HCT116 (cell line): ENCODE measurements around the gene MCF2L. TPM values are rescaled to one million over a fixed set of nuclear protein-coding genes. Genes with fewer than 3 reads are reported as not detected.

ENCODE experiments used
- ATAC-seq: fragments of 200-7000 bp; cut with Tn5 transposase; 2 replicates; pipeline ENCODE4 v1.9.1; 2020; ENCODE audit warnings: mild to moderate bottlenecking, moderate library complexity
- BruUV-seq: library from RNA; stranded (reverse); fragments of 400-500 nt; replicated peaks from 2 replicates; lab custom pipeline; 2021; lab: Mats Ljungman, UMichigan
- CTCF ChIA-PET: fragments of 300-600 bp; sonication (Branson Sonifier 250); formaldehyde crosslinking; loops from one replicate; lab custom pipeline; 2021; ENCODE audit warnings: antibody characterized with exemption; lab: Charles Lee
- POLR2A ChIA-PET: fragments of 300-600, 350-600 bp; sonication (Branson Sonifier 250); formaldehyde crosslinking; loops from one replicate; lab custom pipeline; 2021; ENCODE audit warnings: antibody characterized with exemption; lab: Charles Lee
- RAD21 ChIA-PET, 2 experiments: fragments of 300-600 bp; sonication (Branson Sonifier 250); formaldehyde crosslinking; loops; one replicate each; lab custom pipeline; 2023; ENCODE audit warnings: low total read pairs in 2 of 2; ENCODE audit not compliant: uncharacterized antibody in 2 of 2, unreplicated experiment in 2 of 2, low non-redundant PET in 1 of 2; lab: Charles Lee
- DNase-seq: peaks from one replicate; pipeline ENCODE4 v3.0.0-alpha.2; 2010; ENCODE audit warnings: low read depth, low spot score
- H2AFZ ChIP-seq: fragments of 200-600 bp; shearing (Covaris generic), sonication (generic); 2 replicates; pipeline ENCODE4 v1.6.1; 2017; ENCODE audit warnings: low read depth, mixed run types, mixed read lengths, antibody characterized with exemption, low read length; ENCODE audit not compliant: poor library complexity, severe bottlenecking
- H3K27ac ChIP-seq: 2 replicates; pipeline ENCODE4 v1.5.1; 2012; ENCODE audit warnings: low read depth, low read length
- H3K27me3 ChIP-seq: fragments of 200-600 bp; sonication (generic); 2 replicates; pipeline ENCODE4 v1.6.1; 2016; ENCODE audit warnings: mixed run types, low read length, mixed read lengths; ENCODE audit not compliant: insufficient read depth
- H3K36me3 ChIP-seq, 2 experiments: fragments of 200-500 bp in 1 of 2; fragments of 200-600 bp in 1 of 2; sonication (Bioruptor generic) in 1 of 2; sonication (generic) in 1 of 2; 2 replicates each; pipeline versions ENCODE4 v1.5.1 to v1.6.1; 2014 to 2016; ENCODE audit warnings: low read length in 2 of 2, inconsistent platforms in 1 of 2, mixed read lengths in 1 of 2, mixed run types in 1 of 2; ENCODE audit not compliant: insufficient read depth in 2 of 2, control insufficient read depth in 1 of 2
- H3K4me1 ChIP-seq, 2 experiments: fragments of 200-600 bp in 1 of 2; sonication (generic) in 1 of 2; 2 replicates each; pipeline versions ENCODE4 v1.5.1 to v1.6.1; 2012 to 2017; ENCODE audit warnings: low read length in 2 of 2, inconsistent platforms in 1 of 2, mild to moderate bottlenecking in 1 of 2, mixed read lengths in 1 of 2, mixed run types in 1 of 2, moderate library complexity in 1 of 2; ENCODE audit not compliant: insufficient read depth in 2 of 2, control insufficient read depth in 1 of 2
- H3K4me2 ChIP-seq: fragments of 200-600 bp; sonication (generic); 2 replicates; pipeline ENCODE4 v1.6.1; 2017; ENCODE audit warnings: mixed run types, low read length, mixed read lengths
- H3K4me3 ChIP-seq, 2 experiments: fragments of 200-600 bp in 1 of 2; sonication (generic) in 1 of 2; replicated peaks in 1 of 2; 2 replicates each; pipeline ENCODE4 v1.5.1; 2011 to 2016; ENCODE audit warnings: low read length in 2 of 2, control low read depth in 1 of 2, low read depth in 1 of 2, mild to moderate bottlenecking in 1 of 2, mixed read lengths in 1 of 2, mixed run types in 1 of 2
- H3K79me2 ChIP-seq: fragments of 200-600 bp; sonication (generic); 2 replicates; pipeline ENCODE4 v1.6.1; 2017; ENCODE audit warnings: mild to moderate bottlenecking, mixed run types, low read length, moderate library complexity, mixed read lengths; ENCODE audit not compliant: insufficient read depth
- H3K9ac ChIP-seq: fragments of 200-600 bp; sonication (generic); 2 replicates; pipeline ENCODE4 v1.6.1; 2016; ENCODE audit warnings: low read length, mixed read lengths
- H3K9me2 ChIP-seq: fragments of 200-600 bp; sonication (generic), shearing (Covaris generic); 2 replicates; pipeline ENCODE4 v1.6.1; 2017; ENCODE audit warnings: mixed run types, mild to moderate bottlenecking, moderate library complexity; ENCODE audit not compliant: insufficient read depth
- H3K9me3 ChIP-seq, 2 experiments: fragments of 200-500 bp in 1 of 2; fragments of 200-600 bp in 1 of 2; sonication (Bioruptor generic) in 1 of 2; sonication (generic) in 1 of 2; 2 replicates each; pipeline ENCODE4 v1.6.1; 2014 to 2017; ENCODE audit warnings: low read length in 2 of 2, mixed read lengths in 2 of 2, inconsistent platforms in 1 of 2, low read depth in 1 of 2, mild to moderate bottlenecking in 1 of 2, mixed run types in 1 of 2, moderate library complexity in 1 of 2; ENCODE audit not compliant: control insufficient read depth in 1 of 2, insufficient read depth in 1 of 2
- H4K20me1 ChIP-seq: fragments of 200-600 bp; sonication (generic), shearing (Covaris generic); 2 replicates; pipeline ENCODE4 v1.6.1; 2017; ENCODE audit warnings: mixed run types, mild to moderate bottlenecking, moderate library complexity; ENCODE audit not compliant: insufficient read depth
- CBX3 ChIP-seq: IDR thresholded peaks from 2 replicates; pipeline ENCODE4 v1.6.1; 2012; ENCODE audit warnings: low read depth
- CEBPB ChIP-seq: IDR thresholded peaks from 2 replicates; pipeline ENCODE4 v1.6.1; 2012; ENCODE audit warnings: low read depth
- EGR1 ChIP-seq: IDR thresholded peaks from 2 replicates; pipeline ENCODE4 v1.6.1; 2012; ENCODE audit warnings: low read depth
- EZH2 ChIP-seq: fragments of 200-600 bp; sonication (generic); IDR thresholded peaks from 2 replicates; pipeline ENCODE4 v1.6.1; 2017; ENCODE audit warnings: antibody characterized with exemption, mixed run types
- EZH2phosphoT487 ChIP-seq: fragments of 200-600 bp; IDR thresholded peaks from 2 replicates; pipeline ENCODE4 v1.6.1; 2018; ENCODE audit warnings: antibody characterized with exemption, borderline replicate concordance
- FOSL1 ChIP-seq: IDR thresholded peaks from 2 replicates; pipeline ENCODE4 v1.6.1; 2012; ENCODE audit warnings: low read depth
- JUND ChIP-seq: IDR thresholded peaks from 2 replicates; pipeline ENCODE4 v1.6.1; 2012
- POLR2A ChIP-seq: IDR thresholded peaks from 2 replicates; pipeline ENCODE4 v1.7.0; 2011; ENCODE audit warnings: borderline replicate concordance; ENCODE audit not compliant: insufficient read depth, insufficient read length; ENCODE audit errors: extremely low read depth
- POLR2AphosphoS5 ChIP-seq: IDR thresholded peaks from 2 replicates; pipeline ENCODE4 v1.6.1; 2011; ENCODE audit warnings: mild to moderate bottlenecking, low read depth, low read length, moderate library complexity
- RAD21 ChIP-seq: IDR thresholded peaks from 2 replicates; pipeline ENCODE4 v1.6.1; 2012; ENCODE audit warnings: low read depth, mild to moderate bottlenecking
- SIN3A ChIP-seq: IDR thresholded peaks from 2 replicates; pipeline ENCODE4 v1.6.1; 2012; ENCODE audit warnings: low read depth
- SP1 ChIP-seq: IDR thresholded peaks from 2 replicates; pipeline ENCODE4 v1.6.1; 2012; ENCODE audit warnings: low read depth
- SRF ChIP-seq: IDR thresholded peaks from 2 replicates; pipeline ENCODE4 v1.6.1; 2012; ENCODE audit warnings: low read depth
- TCF7L2 ChIP-seq: IDR thresholded peaks from 2 replicates; pipeline ENCODE4 v1.7.0; 2011; ENCODE audit warnings: borderline replicate concordance, inconsistent platforms; ENCODE audit not compliant: insufficient read depth, insufficient read length; ENCODE audit errors: extremely low read depth
- YY1 ChIP-seq: IDR thresholded peaks from 2 replicates; pipeline ENCODE4 v1.6.1; 2011; ENCODE audit warnings: low read length, low read depth, moderate library complexity, mild to moderate bottlenecking; ENCODE audit not compliant: insufficient replicate concordance; ENCODE audit errors: extremely low read depth
- ZFX ChIP-seq: fragments of 450-650 bp; IDR thresholded peaks from 2 replicates; pipeline ENCODE4 v1.6.1; 2017
- intact Hi-C: fragments of 100-400 bp; cut with micrococcal nuclease; formaldehyde crosslinking; loops from 2 replicates; pipeline ENCODE4 v1.10.0; 2022
- total RNA-seq: library from RNA; stranded (reverse); gene quantifications from one replicate; pipeline ENCODE4 v1.2.1, GENCODE V29; 2021; ENCODE audit not compliant: unreplicated experiment
- TF ChIP-seq, protein P1 (sequence below), 3 experiments: fragments of 200-600 bp in 1 of 3; sonication (generic) in 1 of 3; IDR thresholded peaks in 2 of 3; conservative IDR thresholded peaks in 1 of 3; 2 replicates each; pipeline ENCODE4 v1.5.1; 2012 to 2017; ENCODE audit warnings: low read depth in 2 of 3, low read length in 2 of 3, antibody characterized with exemption in 1 of 3, borderline replicate concordance in 1 of 3, control low read depth in 1 of 3, mild to moderate bottlenecking in 1 of 3, mixed read lengths in 1 of 3, mixed run types in 1 of 3, moderate library complexity in 1 of 3; ENCODE audit not compliant: insufficient read depth in 1 of 3
- TF ChIP-seq, protein P2 (sequence below): IDR thresholded peaks from 2 replicates; pipeline ENCODE4 v1.6.1; 2012; ENCODE audit warnings: low read depth
- TF ChIP-seq, protein P3 (sequence below): IDR thresholded peaks from 2 replicates; pipeline ENCODE4 v1.6.1; 2012
- TF ChIP-seq, protein P4 (sequence below): IDR thresholded peaks from 2 replicates; pipeline ENCODE4 v1.6.1; 2012

The MCF2L gene
- total RNA-seq, 1 experiment from 2014 or later: 19.3 TPM

DNA sequence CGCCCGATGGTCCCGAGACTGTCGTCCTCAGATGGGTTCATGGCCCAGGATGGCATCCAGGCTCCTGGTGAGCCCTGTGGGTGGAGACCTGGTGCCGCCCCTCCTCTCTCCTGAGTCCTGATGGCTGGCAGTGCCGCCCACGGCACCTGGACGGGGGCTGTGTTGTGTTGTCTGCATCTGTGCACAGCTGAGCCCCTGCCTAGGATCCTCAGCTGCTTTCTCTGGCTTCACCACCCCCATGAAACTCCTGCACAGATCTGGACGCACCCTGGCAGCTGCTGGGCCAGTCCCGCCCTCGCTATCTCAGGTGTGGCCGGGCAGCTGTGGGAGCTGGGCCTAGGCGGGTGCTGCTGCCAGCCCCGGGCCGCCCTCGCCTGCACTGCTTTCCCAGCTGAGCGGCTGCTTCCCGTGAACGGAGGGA is 27.7 kb downstream of the MCF2L start:
- POLR2A ChIA-PET: no interaction called here
- Histone ChIP-seq H3K4me3 (no peak overlapping the region), H3K36me3 (no peaks in the 10 kb centered on the region), H3K79me2 (no peaks in the 10 kb centered on the region), H3K9me2 (no peaks in the 10 kb centered on the region), H3K9me3 (no peaks in the 10 kb centered on the region), H2AFZ (no peak overlapping the region)
- RAD21 ChIA-PET: no interaction called here
- no peak for DNase-seq
- TF ChIP-seq FOSL1 (no peak), SRF (no peak), CBX3 (no peak), YY1 (no peak), POLR2A (no peak), CEBPB (no peak), POLR2AphosphoS5 (no peak), ZFX (no peak), SIN3A (no peak), EZH2phosphoT487 (no peak), TCF7L2 (no peak), JUND (no peak), EGR1 (no peak), SP1 (no peak), RAD21 (no peak), EZH2 (no peak)
- TF ChIP-seq, protein P1, sequence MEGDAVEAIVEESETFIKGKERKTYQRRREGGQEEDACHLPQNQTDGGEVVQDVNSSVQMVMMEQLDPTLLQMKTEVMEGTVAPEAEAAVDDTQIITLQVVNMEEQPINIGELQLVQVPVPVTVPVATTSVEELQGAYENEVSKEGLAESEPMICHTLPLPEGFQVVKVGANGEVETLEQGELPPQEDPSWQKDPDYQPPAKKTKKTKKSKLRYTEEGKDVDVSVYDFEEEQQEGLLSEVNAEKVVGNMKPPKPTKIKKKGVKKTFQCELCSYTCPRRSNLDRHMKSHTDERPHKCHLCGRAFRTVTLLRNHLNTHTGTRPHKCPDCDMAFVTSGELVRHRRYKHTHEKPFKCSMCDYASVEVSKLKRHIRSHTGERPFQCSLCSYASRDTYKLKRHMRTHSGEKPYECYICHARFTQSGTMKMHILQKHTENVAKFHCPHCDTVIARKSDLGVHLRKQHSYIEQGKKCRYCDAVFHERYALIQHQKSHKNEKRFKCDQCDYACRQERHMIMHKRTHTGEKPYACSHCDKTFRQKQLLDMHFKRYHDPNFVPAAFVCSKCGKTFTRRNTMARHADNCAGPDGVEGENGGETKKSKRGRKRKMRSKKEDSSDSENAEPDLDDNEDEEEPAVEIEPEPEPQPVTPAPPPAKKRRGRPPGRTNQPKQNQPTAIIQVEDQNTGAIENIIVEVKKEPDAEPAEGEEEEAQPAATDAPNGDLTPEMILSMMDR (IDR thresholded peaks at IDR 0.05 in 2 of 3, conservative IDR thresholded peaks at IDR 0.05 in 1 of 3; ENCODE audit: borderline replicate concordance in 1 of 3, insufficient read depth in 1 of 3, low read depth in 2 of 3, low read length in 2 of 3): no peak
- TF ChIP-seq, protein P2, sequence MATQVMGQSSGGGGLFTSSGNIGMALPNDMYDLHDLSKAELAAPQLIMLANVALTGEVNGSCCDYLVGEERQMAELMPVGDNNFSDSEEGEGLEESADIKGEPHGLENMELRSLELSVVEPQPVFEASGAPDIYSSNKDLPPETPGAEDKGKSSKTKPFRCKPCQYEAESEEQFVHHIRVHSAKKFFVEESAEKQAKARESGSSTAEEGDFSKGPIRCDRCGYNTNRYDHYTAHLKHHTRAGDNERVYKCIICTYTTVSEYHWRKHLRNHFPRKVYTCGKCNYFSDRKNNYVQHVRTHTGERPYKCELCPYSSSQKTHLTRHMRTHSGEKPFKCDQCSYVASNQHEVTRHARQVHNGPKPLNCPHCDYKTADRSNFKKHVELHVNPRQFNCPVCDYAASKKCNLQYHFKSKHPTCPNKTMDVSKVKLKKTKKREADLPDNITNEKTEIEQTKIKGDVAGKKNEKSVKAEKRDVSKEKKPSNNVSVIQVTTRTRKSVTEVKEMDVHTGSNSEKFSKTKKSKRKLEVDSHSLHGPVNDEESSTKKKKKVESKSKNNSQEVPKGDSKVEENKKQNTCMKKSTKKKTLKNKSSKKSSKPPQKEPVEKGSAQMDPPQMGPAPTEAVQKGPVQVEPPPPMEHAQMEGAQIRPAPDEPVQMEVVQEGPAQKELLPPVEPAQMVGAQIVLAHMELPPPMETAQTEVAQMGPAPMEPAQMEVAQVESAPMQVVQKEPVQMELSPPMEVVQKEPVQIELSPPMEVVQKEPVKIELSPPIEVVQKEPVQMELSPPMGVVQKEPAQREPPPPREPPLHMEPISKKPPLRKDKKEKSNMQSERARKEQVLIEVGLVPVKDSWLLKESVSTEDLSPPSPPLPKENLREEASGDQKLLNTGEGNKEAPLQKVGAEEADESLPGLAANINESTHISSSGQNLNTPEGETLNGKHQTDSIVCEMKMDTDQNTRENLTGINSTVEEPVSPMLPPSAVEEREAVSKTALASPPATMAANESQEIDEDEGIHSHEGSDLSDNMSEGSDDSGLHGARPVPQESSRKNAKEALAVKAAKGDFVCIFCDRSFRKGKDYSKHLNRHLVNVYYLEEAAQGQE: no peak
- TF ChIP-seq, protein P3, sequence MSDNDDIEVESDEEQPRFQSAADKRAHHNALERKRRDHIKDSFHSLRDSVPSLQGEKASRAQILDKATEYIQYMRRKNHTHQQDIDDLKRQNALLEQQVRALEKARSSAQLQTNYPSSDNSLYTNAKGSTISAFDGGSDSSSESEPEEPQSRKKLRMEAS: no peak
- TF ChIP-seq, protein P4, sequence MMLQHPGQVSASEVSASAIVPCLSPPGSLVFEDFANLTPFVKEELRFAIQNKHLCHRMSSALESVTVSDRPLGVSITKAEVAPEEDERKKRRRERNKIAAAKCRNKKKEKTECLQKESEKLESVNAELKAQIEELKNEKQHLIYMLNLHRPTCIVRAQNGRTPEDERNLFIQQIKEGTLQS: no peak
- TF ChIP-seq, all 23 proteins: peak for 0
- Histone ChIP-seq H3K9ac (no peak overlapping the region), H3K27me3 (no peaks in the 10 kb centered on the region), H4K20me1 (no peaks in the 10 kb centered on the region), H3K27ac (no peak overlapping the region), H3K4me1 (peaks cover 0 to 18% of the 10 kb centered on the region in 2 experiments; a peak in 2 of 4 replicates), H3K4me2 (no peak overlapping the region)
- no peak for ATAC-seq
- intact Hi-C loops: no loop called here
- CTCF ChIA-PET: no interaction called here
- BruUV-seq: no TSS peak
